Measurements from ENCODE around the gene FBXL17. TPM values are rescaled to one million over a fixed set of nuclear protein-coding genes. Genes with fewer than 3 reads are reported as not detected.

The FBXL17 gene
- total RNA-seq, 1 donor from 2014 or later, result 11.1 TPM

GRCh38 chr5:107814183-107814827, 567.6 kb downstream of the FBXL17 start:
- no peak overlapping the region for H3K4me3 Mint-ChIP-seq
- TF ChIP-seq, protein P1, sequence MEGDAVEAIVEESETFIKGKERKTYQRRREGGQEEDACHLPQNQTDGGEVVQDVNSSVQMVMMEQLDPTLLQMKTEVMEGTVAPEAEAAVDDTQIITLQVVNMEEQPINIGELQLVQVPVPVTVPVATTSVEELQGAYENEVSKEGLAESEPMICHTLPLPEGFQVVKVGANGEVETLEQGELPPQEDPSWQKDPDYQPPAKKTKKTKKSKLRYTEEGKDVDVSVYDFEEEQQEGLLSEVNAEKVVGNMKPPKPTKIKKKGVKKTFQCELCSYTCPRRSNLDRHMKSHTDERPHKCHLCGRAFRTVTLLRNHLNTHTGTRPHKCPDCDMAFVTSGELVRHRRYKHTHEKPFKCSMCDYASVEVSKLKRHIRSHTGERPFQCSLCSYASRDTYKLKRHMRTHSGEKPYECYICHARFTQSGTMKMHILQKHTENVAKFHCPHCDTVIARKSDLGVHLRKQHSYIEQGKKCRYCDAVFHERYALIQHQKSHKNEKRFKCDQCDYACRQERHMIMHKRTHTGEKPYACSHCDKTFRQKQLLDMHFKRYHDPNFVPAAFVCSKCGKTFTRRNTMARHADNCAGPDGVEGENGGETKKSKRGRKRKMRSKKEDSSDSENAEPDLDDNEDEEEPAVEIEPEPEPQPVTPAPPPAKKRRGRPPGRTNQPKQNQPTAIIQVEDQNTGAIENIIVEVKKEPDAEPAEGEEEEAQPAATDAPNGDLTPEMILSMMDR (conservative IDR thresholded peaks at IDR 0.05), result no peak
- H3K27me3 Mint-ChIP-seq, result no peaks in the 10 kb centered on the region
- H3K4me1 Mint-ChIP-seq (ENCODE audit: unreplicated experiment), result no peaks in the 10 kb centered on the region
- peaks cover 4% of the 10 kb centered on the region for H3K9me3 Mint-ChIP-seq
- H3K27ac Mint-ChIP-seq, result no peak overlapping the region
- H3K36me3 Mint-ChIP-seq, result peaks cover 3% of the 10 kb centered on the region
- DNase-seq (ENCODE audit: extremely low spot score, unreplicated experiment), result no peak

DNA sequence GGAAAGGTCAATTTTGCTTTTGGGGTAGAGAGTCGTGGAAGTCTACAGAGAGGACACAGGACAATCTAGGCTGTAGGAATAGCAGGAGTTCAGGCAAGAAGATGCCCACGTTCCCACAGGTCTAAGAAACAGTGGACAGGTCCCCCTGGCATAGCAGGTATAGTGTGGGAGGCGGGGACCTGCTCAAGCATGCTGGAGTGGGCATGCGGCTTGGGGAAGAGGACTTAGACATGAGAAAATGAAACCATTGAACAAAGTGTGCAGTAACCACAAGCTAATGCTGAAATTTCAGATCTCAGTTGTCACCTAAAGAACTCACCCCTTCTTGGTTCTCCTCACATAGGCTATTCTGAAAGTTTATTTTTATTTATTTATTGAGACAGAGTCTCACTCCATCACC, 568.3 kb downstream of the FBXL17 start:
- no peak overlapping the region for H3K4me3 Mint-ChIP-seq
- peaks cover 4% of the 10 kb centered on the region for H3K9me3 Mint-ChIP-seq
- H3K27me3 Mint-ChIP-seq, result no peaks in the 10 kb centered on the region
- no peaks in the 10 kb centered on the region for H3K4me1 Mint-ChIP-seq (ENCODE audit: unreplicated experiment)
- no peak overlapping the region for H3K27ac Mint-ChIP-seq
- TF ChIP-seq, protein P1 (conservative IDR thresholded peaks at IDR 0.05), result no peak
- H3K36me3 Mint-ChIP-seq, result no peaks in the 10 kb centered on the region
- no peak for DNase-seq (ENCODE audit: extremely low spot score, unreplicated experiment)

DNA sequence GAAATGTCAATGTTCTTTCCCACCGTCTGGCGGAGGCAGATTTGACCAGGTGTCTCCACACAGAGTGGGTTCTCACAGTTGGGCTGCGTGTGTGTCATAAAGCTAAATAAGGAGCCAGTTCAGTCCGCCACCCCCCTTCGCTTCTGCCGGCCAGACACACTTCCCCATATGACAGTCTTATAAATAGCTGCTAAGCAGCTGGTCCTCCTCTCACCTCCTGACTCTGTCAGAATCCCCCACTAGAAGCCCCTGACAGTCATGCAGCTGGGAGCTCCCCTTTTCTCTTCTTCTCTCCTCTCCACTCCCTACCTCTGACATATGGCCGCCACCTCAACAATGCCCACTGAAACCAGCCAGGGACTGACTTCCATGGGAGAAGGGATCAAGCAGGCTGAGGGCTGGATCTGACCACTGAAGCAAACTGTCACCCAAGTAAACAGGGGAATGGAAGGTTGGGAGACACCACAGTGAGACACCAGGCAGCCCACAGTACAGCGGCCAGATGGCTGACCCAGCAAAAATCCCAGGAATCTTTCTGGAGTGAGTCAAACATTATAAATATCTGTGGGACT, 569.2 kb downstream of the FBXL17 start:
- TF ChIP-seq, protein P1 (conservative IDR thresholded peaks at IDR 0.05), result no peak
- Mint-ChIP-seq H3K27ac (no peak overlapping the region), H3K27me3 (no peaks in the 10 kb centered on the region), H3K9me3 (peaks cover 4% of the 10 kb centered on the region), H3K4me1 (ENCODE audit: unreplicated experiment) (no peaks in the 10 kb centered on the region), H3K36me3 (no peaks in the 10 kb centered on the region), H3K4me3 (no peak overlapping the region)
- no peak for DNase-seq (ENCODE audit: extremely low spot score, unreplicated experiment)

GRCh38 chr5:107809201-107810034, 572.5 kb downstream of the FBXL17 start:
- no peak for DNase-seq (ENCODE audit: extremely low spot score, unreplicated experiment)
- Mint-ChIP-seq H3K9me3 (peaks cover 9% of the 10 kb centered on the region), H3K36me3 (peaks cover 3% of the 10 kb centered on the region), H3K27me3 (no peaks in the 10 kb centered on the region), H3K4me1 (ENCODE audit: unreplicated experiment) (peaks cover 12% of the 10 kb centered on the region), H3K4me3 (no peak overlapping the region), H3K27ac (no peak overlapping the region)
- TF ChIP-seq, protein P1 (conservative IDR thresholded peaks at IDR 0.05), result no peak
